Uterus (tissue), 2 donors: Measurements from ENCODE around the gene PDE4D.

Experiments used
- POLR2A ChIP-seq, 2 donors: fragments of 450-650 bp; IDR thresholded peaks; one replicate each; pipeline ENCODE4 v1.6.1; 2016; ENCODE audit warnings: antibody characterized with exemption in 2 of 2, mild to moderate bottlenecking in 1 of 2, moderate library complexity in 1 of 2
- TF ChIP-seq, protein P1 (sequence below), 4 experiments: fragments of 200-600 bp in 2 of 4; fragments of 450-650 bp in 2 of 4; sonication (generic) in 2 of 4; IDR thresholded peaks; one replicate each; pipeline ENCODE4 v1.5.1; 2016 to 2019; ENCODE audit warnings: antibody characterized with exemption in 4 of 4, mild to moderate bottlenecking in 2 of 4, moderate library complexity in 1 of 4

DNA sequence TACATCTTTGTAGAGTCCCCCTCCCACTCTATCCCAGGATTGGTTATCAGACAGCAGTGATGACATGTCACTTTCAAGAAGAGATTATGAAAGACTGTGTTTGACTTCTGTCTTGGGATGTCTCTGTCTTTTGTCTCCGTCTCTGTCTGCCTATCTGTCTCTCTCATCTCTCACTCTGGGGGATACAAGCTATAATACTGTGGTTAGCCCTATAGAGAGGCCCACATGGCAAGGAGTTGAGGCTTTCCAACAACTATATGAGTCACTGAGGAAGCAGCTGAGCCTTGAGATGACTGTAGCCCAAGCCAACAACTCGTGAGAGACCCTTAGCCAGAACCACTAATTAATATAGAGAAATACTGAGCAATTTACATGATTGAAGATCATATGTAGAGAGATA lies 284.8 kb downstream of the PDE4D start:
- TF ChIP-seq, protein P1, sequence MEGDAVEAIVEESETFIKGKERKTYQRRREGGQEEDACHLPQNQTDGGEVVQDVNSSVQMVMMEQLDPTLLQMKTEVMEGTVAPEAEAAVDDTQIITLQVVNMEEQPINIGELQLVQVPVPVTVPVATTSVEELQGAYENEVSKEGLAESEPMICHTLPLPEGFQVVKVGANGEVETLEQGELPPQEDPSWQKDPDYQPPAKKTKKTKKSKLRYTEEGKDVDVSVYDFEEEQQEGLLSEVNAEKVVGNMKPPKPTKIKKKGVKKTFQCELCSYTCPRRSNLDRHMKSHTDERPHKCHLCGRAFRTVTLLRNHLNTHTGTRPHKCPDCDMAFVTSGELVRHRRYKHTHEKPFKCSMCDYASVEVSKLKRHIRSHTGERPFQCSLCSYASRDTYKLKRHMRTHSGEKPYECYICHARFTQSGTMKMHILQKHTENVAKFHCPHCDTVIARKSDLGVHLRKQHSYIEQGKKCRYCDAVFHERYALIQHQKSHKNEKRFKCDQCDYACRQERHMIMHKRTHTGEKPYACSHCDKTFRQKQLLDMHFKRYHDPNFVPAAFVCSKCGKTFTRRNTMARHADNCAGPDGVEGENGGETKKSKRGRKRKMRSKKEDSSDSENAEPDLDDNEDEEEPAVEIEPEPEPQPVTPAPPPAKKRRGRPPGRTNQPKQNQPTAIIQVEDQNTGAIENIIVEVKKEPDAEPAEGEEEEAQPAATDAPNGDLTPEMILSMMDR (IDR thresholded peaks at IDR 0.05), result no peak
- no peak for TF ChIP-seq POLR2A (IDR thresholded peaks at IDR 0.05)
